ENCODE results near the gene C3.
"Not testable (repeated sequence)": the region's sequence is repeated elsewhere in the genome, so short reads cannot be mapped to it uniquely, and the experiment has no call there.

Gene C3

GRCh38 chr19:6677883-6678689, 42.4 kb downstream of the C3 start:
- no peak overlapping the region for H3K4me3 ChIP-seq (ENCODE audit: low read depth, low read length)

GRCh38 chr19:6677495-6677882, 43.0 kb downstream of the C3 start:
- H3K9me3 ChIP-seq (ENCODE audit: severe bottlenecking), result no peaks in the 10 kb centered on the region
- H3K27ac ChIP-seq, result no peak overlapping the region
- no peak overlapping the region for H3K4me3 ChIP-seq (ENCODE audit: low read depth, low read length)
- TF ChIP-seq, protein P1, sequence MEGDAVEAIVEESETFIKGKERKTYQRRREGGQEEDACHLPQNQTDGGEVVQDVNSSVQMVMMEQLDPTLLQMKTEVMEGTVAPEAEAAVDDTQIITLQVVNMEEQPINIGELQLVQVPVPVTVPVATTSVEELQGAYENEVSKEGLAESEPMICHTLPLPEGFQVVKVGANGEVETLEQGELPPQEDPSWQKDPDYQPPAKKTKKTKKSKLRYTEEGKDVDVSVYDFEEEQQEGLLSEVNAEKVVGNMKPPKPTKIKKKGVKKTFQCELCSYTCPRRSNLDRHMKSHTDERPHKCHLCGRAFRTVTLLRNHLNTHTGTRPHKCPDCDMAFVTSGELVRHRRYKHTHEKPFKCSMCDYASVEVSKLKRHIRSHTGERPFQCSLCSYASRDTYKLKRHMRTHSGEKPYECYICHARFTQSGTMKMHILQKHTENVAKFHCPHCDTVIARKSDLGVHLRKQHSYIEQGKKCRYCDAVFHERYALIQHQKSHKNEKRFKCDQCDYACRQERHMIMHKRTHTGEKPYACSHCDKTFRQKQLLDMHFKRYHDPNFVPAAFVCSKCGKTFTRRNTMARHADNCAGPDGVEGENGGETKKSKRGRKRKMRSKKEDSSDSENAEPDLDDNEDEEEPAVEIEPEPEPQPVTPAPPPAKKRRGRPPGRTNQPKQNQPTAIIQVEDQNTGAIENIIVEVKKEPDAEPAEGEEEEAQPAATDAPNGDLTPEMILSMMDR (IDR thresholded peaks at IDR 0.05; ENCODE audit: low read depth, low read length), result no peak
- peaks cover 55% of the 10 kb centered on the region for H3K27me3 ChIP-seq (ENCODE audit: insufficient read depth, low read depth, severe bottlenecking)
- H3K36me3 ChIP-seq, result no peaks in the 10 kb centered on the region
- DNase-seq, result no peak

More at GRCh38 chr19:6677883-6678689, 42.4 kb downstream of the C3 start:
- Histone ChIP-seq H3K27me3 (ENCODE audit: insufficient read depth, low read depth, severe bottlenecking) (peaks cover 55% of the 10 kb centered on the region), H3K9me3 (ENCODE audit: severe bottlenecking) (no peaks in the 10 kb centered on the region), H3K27ac (no peak overlapping the region), H3K36me3 (no peaks in the 10 kb centered on the region)
- TF ChIP-seq, protein P1 (IDR thresholded peaks at IDR 0.05; ENCODE audit: low read depth, low read length), result no peak
- DNase-seq, result no peak

DNA sequence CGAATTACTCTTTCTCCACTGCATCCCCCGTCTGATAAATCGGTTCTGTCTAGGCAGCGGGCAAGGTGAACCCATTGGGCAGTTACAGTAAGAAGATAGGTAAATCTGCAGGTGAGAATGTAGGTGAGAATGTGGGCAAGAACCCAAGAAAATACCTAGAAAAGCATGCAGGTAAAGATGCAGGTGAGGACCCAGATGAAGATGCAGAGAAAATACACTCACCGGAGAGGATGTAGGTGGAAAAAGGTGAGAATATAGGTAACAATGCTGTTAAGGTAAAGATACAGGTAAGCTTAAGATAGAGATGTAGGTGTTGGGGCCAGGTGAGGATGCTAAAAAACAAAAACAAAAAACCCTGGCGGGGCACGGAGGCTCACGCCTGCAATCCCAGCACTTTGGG, 44.2 kb downstream of the C3 start:
- TF ChIP-seq, protein P1 (IDR thresholded peaks at IDR 0.05; ENCODE audit: low read depth, low read length), result no peak
- DNase-seq, result no peak

DNA sequence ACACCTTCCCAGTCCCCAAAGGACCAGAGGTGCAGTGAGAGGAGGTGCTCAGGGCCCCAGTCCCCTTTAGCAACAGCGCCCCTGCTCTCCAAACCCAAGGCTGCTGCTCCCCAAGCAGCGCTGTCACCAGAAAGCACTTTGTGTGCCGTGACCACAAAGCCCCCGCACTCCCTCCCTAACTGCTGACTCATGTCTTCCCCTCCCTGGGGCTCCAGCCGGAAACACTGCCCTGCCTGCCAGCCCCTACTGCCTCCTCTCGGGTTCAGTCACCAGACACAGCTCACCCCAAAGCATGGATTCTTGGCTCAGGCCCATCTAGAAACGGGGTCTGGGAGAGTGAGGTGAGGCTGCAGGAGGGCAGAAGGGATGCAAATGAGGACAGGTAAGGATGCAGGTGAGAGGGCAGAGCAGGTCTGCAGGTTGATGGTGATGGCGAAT, 45.6 kb downstream of the C3 start:
- H3K27me3 ChIP-seq (ENCODE audit: insufficient read depth, low read depth, severe bottlenecking), result peaks cover 51% of the 10 kb centered on the region
- TF ChIP-seq, protein P1 (IDR thresholded peaks at IDR 0.05; ENCODE audit: low read depth, low read length), result no peak
- DNase-seq, result no peak
- H3K36me3 ChIP-seq, result no peaks in the 10 kb centered on the region
- no peaks in the 10 kb centered on the region for H3K9me3 ChIP-seq (ENCODE audit: severe bottlenecking)
- no peak overlapping the region for H3K27ac ChIP-seq
- no peak overlapping the region for H3K4me3 ChIP-seq (ENCODE audit: low read depth, low read length)

More for the DNA sequence above, 44.2 kb downstream of the C3 start:
- Histone ChIP-seq H3K27ac (no peak overlapping the region), H3K4me3 (ENCODE audit: low read depth, low read length) (no peak overlapping the region), H3K36me3 (no peaks in the 10 kb centered on the region), H3K9me3 (ENCODE audit: severe bottlenecking) (no peaks in the 10 kb centered on the region), H3K27me3 (ENCODE audit: insufficient read depth, low read depth, severe bottlenecking) (peaks cover 51% of the 10 kb centered on the region)

DNA sequence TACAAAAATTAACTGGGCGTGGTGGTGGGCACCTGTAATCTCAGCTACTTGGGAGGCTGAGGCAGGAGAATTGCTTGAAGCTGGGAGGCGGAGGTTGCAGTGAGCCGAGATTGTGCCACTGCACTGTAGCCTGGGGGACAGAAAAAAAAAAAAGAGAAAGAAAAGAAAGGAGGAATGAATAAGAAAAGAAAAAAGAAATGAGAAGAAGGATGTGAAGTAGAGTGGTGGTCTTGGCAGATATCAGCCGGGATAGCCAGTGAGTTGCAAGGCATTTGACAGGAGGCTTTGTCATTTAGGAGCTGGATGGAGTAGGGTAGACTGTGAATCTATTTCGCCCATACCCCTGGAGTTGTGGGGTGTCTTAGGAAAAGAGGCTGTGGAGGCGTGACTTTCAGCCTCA, 46.0 kb downstream of the C3 start:
- not testable (repeated sequence) for H3K4me3 ChIP-seq (ENCODE audit: low read depth, low read length); DNase-seq; H3K27ac ChIP-seq; H3K36me3 ChIP-seq; H3K9me3 ChIP-seq (ENCODE audit: severe bottlenecking)
- H3K27me3 ChIP-seq (ENCODE audit: insufficient read depth, low read depth, severe bottlenecking), result peaks cover 51% of the 10 kb centered on the region

- TF ChIP-seq, protein P1 (IDR thresholded peaks at IDR 0.05; ENCODE audit: low read depth, low read length), result no peak
- DNase-seq, result no peak
Observed at GRCh38 chr19:6672693-6673290, 47.7 kb downstream of the C3 start.

More at GRCh38 chr19:6672693-6673290, 47.7 kb downstream of the C3 start:
- Histone ChIP-seq H3K27ac (no peak overlapping the region), H3K9me3 (ENCODE audit: severe bottlenecking) (no peaks in the 10 kb centered on the region), H3K36me3 (no peaks in the 10 kb centered on the region), H3K4me3 (ENCODE audit: low read depth, low read length) (no peak overlapping the region), H3K27me3 (ENCODE audit: insufficient read depth, low read depth, severe bottlenecking) (peaks cover 50% of the 10 kb centered on the region)
